Thoracic aorta (tissue), 2 donors: ENCODE results near the gene SCAF11. TPM values are rescaled to one million over a fixed set of nuclear protein-coding genes. Genes with fewer than 3 reads are reported as not detected.

Experiments used
- ATAC-seq: fragments of 150-250 bp; one replicate; pipeline ENCODE4 v1.8.0; 2017; ENCODE audit warnings: low read depth; ENCODE audit not compliant: insufficient number of reproducible peaks, low FRiP score
- DNase-seq: peaks from one replicate; pipeline ENCODE4 v3.0.0-alpha.2; 2020; ENCODE audit warnings: low spot score
- H3K27ac ChIP-seq, 2 donors: fragments of 200-600 bp; sonication (generic); 1 replicate in 1 of 2; 2 replicates in 1 of 2; pipeline ENCODE4 v1.5.1; 2016; ENCODE audit warnings: mild to moderate bottlenecking in 2 of 2, moderate library complexity in 2 of 2
- H3K27me3 ChIP-seq: fragments of 200-600 bp; sonication (generic); replicated peaks from 2 replicates; pipeline ENCODE4 v1.6.0; 2016; ENCODE audit warnings: mild to moderate bottlenecking; ENCODE audit not compliant: insufficient read depth
- H3K36me3 ChIP-seq: fragments of 200-600 bp; sonication (generic); one replicate; pipeline ENCODE4 v1.5.1; 2016
- H3K4me1 ChIP-seq, 2 donors: fragments of 200-600 bp; sonication (generic); 1 replicate in 1 of 2; 2 replicates in 1 of 2; pipeline versions ENCODE4 v1.5.1 to v1.6.0; 2016; ENCODE audit warnings: low read depth in 2 of 2, mild to moderate bottlenecking in 1 of 2; ENCODE audit not compliant: control insufficient read depth in 1 of 2
- H3K4me3 ChIP-seq: fragments of 200-600 bp; sonication (generic); 2 replicates; pipeline ENCODE4 v1.5.1; 2016; ENCODE audit warnings: mild to moderate bottlenecking
- H3K9me3 ChIP-seq: fragments of 200-600 bp; sonication (generic); 2 replicates; pipeline ENCODE4 v1.5.1; 2016
- total RNA-seq, 2 donors: library from RNA; depleted of rRNA; stranded (reverse); fragments of >200 nt; gene quantifications; one replicate each; pipeline versions ENCODE4 v1.1.0 to v1.2.3, GENCODE V29; 2016
- TF ChIP-seq, protein P1 (sequence below): fragments of 200-600 bp; sonication (generic); IDR thresholded peaks from one replicate; pipeline ENCODE4 v1.5.1; 2019; ENCODE audit warnings: antibody characterized with exemption

Gene SCAF11
- total RNA-seq, 2 donors from 2014 or later = 158 to 199 TPM

DNA sequence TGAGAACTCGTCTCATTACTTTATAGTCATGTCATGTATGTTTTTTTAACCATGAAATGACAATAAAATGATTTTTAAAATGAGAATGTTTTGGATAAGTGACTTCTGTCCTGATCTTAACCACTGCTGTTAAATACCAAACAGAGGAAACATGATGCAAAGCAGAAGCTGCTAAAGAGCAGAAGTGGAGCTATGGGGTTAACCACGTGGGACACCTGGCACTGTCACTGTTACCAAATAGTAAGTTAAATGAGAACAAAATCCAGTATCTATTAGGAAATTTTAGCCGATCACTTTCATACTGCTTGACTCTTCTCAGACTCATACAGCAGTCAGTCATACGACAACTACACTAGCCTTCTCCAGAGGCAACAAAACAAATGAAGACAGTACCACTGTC is 82.4 kb downstream of the SCAF11 start:
- no peaks in the 10 kb centered on the region for H3K27me3 ChIP-seq
- ATAC-seq = no peak

DNA sequence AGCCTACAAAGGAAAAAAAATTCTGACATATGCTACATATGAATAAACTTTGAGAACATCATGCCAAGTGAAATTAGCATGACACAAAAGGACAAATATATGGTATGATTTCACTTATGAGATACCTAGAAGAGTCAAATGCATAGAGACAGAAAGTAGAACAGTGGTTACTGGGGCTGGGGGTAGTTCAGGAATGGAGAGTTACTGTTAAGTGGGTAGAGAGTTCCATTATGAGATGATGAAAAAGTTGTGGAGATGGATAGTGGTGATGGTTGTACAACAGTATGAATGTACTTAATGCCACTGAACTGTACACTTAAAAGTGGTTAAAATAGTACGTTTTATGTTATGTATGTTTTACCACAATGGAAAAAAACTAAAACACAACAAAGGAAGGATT is 92.3 kb downstream of the SCAF11 start:
- Histone ChIP-seq H3K4me1 (no peaks in the 10 kb centered on the region), H3K27me3 (no peaks in the 10 kb centered on the region), H3K27ac (no peak overlapping the region), H3K4me3 (no peak overlapping the region), H3K36me3 (peaks cover 22% of the 10 kb centered on the region), H3K9me3 (no peaks in the 10 kb centered on the region)
- ATAC-seq = no peak
- TF ChIP-seq, protein P1, sequence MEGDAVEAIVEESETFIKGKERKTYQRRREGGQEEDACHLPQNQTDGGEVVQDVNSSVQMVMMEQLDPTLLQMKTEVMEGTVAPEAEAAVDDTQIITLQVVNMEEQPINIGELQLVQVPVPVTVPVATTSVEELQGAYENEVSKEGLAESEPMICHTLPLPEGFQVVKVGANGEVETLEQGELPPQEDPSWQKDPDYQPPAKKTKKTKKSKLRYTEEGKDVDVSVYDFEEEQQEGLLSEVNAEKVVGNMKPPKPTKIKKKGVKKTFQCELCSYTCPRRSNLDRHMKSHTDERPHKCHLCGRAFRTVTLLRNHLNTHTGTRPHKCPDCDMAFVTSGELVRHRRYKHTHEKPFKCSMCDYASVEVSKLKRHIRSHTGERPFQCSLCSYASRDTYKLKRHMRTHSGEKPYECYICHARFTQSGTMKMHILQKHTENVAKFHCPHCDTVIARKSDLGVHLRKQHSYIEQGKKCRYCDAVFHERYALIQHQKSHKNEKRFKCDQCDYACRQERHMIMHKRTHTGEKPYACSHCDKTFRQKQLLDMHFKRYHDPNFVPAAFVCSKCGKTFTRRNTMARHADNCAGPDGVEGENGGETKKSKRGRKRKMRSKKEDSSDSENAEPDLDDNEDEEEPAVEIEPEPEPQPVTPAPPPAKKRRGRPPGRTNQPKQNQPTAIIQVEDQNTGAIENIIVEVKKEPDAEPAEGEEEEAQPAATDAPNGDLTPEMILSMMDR = no peak
- DNase-seq = no peak

More for the DNA sequence above, 82.4 kb downstream of the SCAF11 start:
- H3K36me3 ChIP-seq = no peaks in the 10 kb centered on the region
- no peaks in the 10 kb centered on the region for H3K9me3 ChIP-seq
- no peak overlapping the region for H3K4me3 ChIP-seq
- no peak overlapping the region for H3K27ac ChIP-seq
- DNase-seq = no peak
- TF ChIP-seq, protein P1 = no peak
- peaks cover 0 to 8% of the 10 kb centered on the region in 2 donors for H3K4me1 ChIP-seq

DNA sequence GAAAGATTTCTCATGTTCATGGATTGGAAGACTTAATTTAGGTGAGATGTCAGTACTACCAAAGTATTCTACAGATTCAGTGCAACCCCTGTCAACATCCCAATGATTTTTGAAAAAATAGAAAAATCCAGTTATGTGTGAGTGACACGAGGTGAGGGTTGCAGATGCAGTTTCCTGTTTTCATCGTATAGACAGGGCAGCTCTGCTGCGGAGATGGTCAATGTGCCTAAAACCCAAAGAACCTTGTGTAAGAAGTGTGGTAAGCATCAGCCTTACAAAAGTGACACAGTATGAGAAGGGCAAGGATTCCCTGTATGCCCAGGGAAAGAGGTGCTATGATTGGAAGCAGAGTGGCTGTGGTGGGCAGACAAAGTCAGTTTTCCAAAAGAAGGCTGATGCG is 94.4 kb downstream of the SCAF11 start:
- Histone ChIP-seq H3K27me3 (no peaks in the 10 kb centered on the region), H3K9me3 (no peaks in the 10 kb centered on the region), H3K4me1 (no peaks in the 10 kb centered on the region), H3K36me3 (peaks cover 22% of the 10 kb centered on the region), H3K4me3 (no peak overlapping the region), H3K27ac (no peak overlapping the region)
- DNase-seq (no peak), ATAC-seq (no peak)
- TF ChIP-seq, protein P1 = no peak

DNA sequence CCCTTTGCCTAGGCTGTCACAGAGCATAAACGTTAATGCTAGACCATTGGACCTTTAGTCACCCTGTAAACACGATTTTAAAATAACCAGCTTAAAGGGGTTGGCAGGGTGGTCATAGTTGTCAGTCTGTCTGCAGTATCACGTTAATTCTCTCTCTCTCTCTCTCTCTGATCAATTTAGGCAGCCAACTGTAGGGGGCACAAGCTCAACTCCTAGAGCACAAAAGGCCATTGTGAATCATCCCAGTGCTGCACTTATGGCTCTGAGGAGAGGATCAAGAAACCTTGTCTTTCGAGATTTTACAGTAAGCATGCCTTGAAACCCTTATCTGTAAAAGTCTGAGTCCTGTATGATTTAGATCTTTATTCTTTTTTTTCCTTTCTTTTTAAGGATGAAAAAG is 97.1 kb downstream of the SCAF11 start:
- Histone ChIP-seq H3K27me3 (no peaks in the 10 kb centered on the region), H3K27ac (no peak overlapping the region), H3K4me3 (no peak overlapping the region), H3K36me3 (peaks cover 22% of the 10 kb centered on the region), H3K4me1 (no peaks in the 10 kb centered on the region), H3K9me3 (no peaks in the 10 kb centered on the region)
- DNase-seq (no peak), ATAC-seq (no peak)
- TF ChIP-seq, protein P1 = no peak

DNA sequence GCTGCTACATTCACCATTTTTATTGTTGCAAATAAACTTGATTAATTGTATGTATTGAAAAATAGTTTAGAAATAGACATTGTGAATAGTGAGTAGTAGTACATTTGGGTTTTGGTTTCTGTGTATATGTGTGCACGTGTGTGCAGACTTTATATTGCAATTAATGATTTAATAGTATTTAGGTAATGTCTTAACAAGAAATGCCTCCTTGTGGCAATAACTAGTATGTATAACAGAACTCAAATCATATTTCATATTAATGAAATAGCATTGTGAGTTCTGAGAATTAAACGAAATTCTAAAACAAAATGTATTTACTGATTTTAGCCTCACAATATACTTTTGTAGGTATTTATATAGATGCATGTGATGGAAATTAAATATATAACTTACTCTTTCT is 100.1 kb downstream of the SCAF11 start:
- TF ChIP-seq, protein P1 = no peak
- H3K9me3 ChIP-seq = no peaks in the 10 kb centered on the region
- H3K4me3 ChIP-seq = no peak overlapping the region
- H3K4me1 ChIP-seq = no peaks in the 10 kb centered on the region
- H3K27ac ChIP-seq = no peak overlapping the region
- peaks cover 9% of the 10 kb centered on the region for H3K36me3 ChIP-seq
- no peaks in the 10 kb centered on the region for H3K27me3 ChIP-seq
- DNase-seq (no peak), ATAC-seq (no peak)
